Measurements from ENCODE around the gene C17orf67. TPM values are rescaled to one million over a fixed set of nuclear protein-coding genes. Genes with fewer than 3 reads are reported as not detected.

C17orf67 gene
- total RNA-seq, 1 donor from 2014 or later = 2.7 TPM

GRCh38 chr17:56834380-56835263 lies 902 bp upstream of the C17orf67 start:
- Histone ChIP-seq H3K4me3 (peak overlapping the region; percentile 82 to 93), H3K9me3 (no peaks in the 10 kb centered on the region), H3K27me3 (no peaks in the 10 kb centered on the region), H3K4me1 (peaks cover 57% of the 10 kb centered on the region), H3K27ac (peak overlapping the region; percentile 97), H3K36me3 (no peaks in the 10 kb centered on the region)
- DNase-seq (ENCODE audit: extremely low spot score in 2 of 2) = no peak
- TF ChIP-seq POLR2AphosphoS5 (IDR thresholded peaks at IDR 0.05; ENCODE audit: insufficient read depth in 1 of 2, low read depth in 1 of 2) = peak; percentile 24 to 50
- no peak for TF ChIP-seq POLR2A (IDR thresholded peaks at IDR 0.05)
- intact Hi-C loops (cut with DNase I) = loop anchor here (5.0 kb wide), 1 partner anchor 78 kb away; the partner anchor contains the start of gene TRIM25

GRCh38 chr17:56833057-56833808 lies 487 bp downstream of the C17orf67 start:
- intact Hi-C loops (cut with DNase I) = loop anchor here (5.0 kb wide), 1 partner anchor 79 kb away; the partner anchor contains the start of gene TRIM25
- no peak for DNase-seq (ENCODE audit: extremely low spot score in 2 of 2)
- no peaks in the 10 kb centered on the region for H3K36me3 ChIP-seq
- H3K9me3 ChIP-seq = no peaks in the 10 kb centered on the region
- peak overlapping the region; percentile 82 to 93 for H3K4me3 ChIP-seq
- TF ChIP-seq POLR2A (IDR thresholded peaks at IDR 0.05) (peak in 1 of 2 donors; percentile 34), CTCF (IDR thresholded peaks at IDR 0.05) (no peak), POLR2AphosphoS5 (IDR thresholded peaks at IDR 0.05; ENCODE audit: insufficient read depth in 1 of 2, low read depth in 1 of 2) (peak in 1 of 2 donors; percentile 52)
- peak overlapping the region; percentile 97 for H3K27ac ChIP-seq
- no peaks in the 10 kb centered on the region for H3K27me3 ChIP-seq
- H3K4me1 ChIP-seq = peaks cover 54% of the 10 kb centered on the region

- Histone ChIP-seq H3K27me3 (no peaks in the 10 kb centered on the region), H3K4me1 (peaks cover 46% of the 10 kb centered on the region), H3K9me3 (no peaks in the 10 kb centered on the region), H3K27ac (peak overlapping the region; percentile 97), H3K36me3 (no peaks in the 10 kb centered on the region), H3K4me3 (peak overlapping the region; percentile 82 to 93)
- intact Hi-C loops (cut with DNase I) = loop anchor here (5.0 kb wide), 1 partner anchor 80 kb away; the partner anchor contains the start of gene TRIM25
- TF ChIP-seq POLR2A (IDR thresholded peaks at IDR 0.05) (no peak), POLR2AphosphoS5 (IDR thresholded peaks at IDR 0.05; ENCODE audit: insufficient read depth in 1 of 2, low read depth in 1 of 2) (no peak), CTCF (IDR thresholded peaks at IDR 0.05) (no peak)
- DNase-seq (ENCODE audit: extremely low spot score in 2 of 2) = no peak
Observed at GRCh38 chr17:56832446-56832845, 1.3 kb downstream of the C17orf67 start.

GRCh38 chr17:56831369-56832095 lies 2.2 kb downstream of the C17orf67 start:
- intact Hi-C loops (cut with DNase I) = loop anchor here (5.0 kb wide), 1 partner anchor 81 kb away; the partner anchor contains the start of gene TRIM25
- no peaks in the 10 kb centered on the region for H3K9me3 ChIP-seq

More at GRCh38 chr17:56831369-56832095, 2.2 kb downstream of the C17orf67 start:
- Histone ChIP-seq H3K36me3 (no peaks in the 10 kb centered on the region), H3K27me3 (no peaks in the 10 kb centered on the region), H3K27ac (no peak overlapping the region), H3K4me1 (peaks cover 37% of the 10 kb centered on the region), H3K4me3 (no peak overlapping the region)
- no peak for TF ChIP-seq CTCF (IDR thresholded peaks at IDR 0.05)
- no peak for TF ChIP-seq POLR2A (IDR thresholded peaks at IDR 0.05)
- TF ChIP-seq POLR2AphosphoS5 (IDR thresholded peaks at IDR 0.05; ENCODE audit: insufficient read depth in 1 of 2, low read depth in 1 of 2) = no peak
- DNase-seq (ENCODE audit: extremely low spot score in 2 of 2) = no peak
